ENCODE data around the gene DNAJB6. TPM values are rescaled to one million over a fixed set of nuclear protein-coding genes. Genes with fewer than 3 reads are reported as not detected.

Gene DNAJB6
- total and polyA plus RNA-seq, 2 donors (not counting 3 experiments of a cell fraction or from before 2014, with no cell fraction given) = 69.6 to 135 TPM

GRCh38 chr7:157441023-157441399 is 104.2 kb downstream of the DNAJB6 start:
- Histone ChIP-seq H3K36me3 (ENCODE audit: control insufficient read depth in 2 of 2, extremely low read depth in 1 of 2, insufficient read depth in 2 of 2, low read length in 2 of 2) (no peaks in the 10 kb centered on the region), H3K27ac (ENCODE audit: insufficient read depth, low read depth, low read length) (no peak overlapping the region), H3K9ac (replicated peaks; ENCODE audit: extremely low read depth, insufficient read depth, low read length) (no peak overlapping the region), H2AFZ (ENCODE audit: low read depth, low read length) (no peak overlapping the region), H3K79me2 (ENCODE audit: control insufficient read depth, insufficient read depth, low read length) (no peaks in the 10 kb centered on the region), H3K4me3 (replicated peaks in 1 of 3; ENCODE audit: insufficient read depth in 1 of 3, low read depth in 1 of 3, low read length in 3 of 3) (no peak overlapping the region), H3K4me1 (ENCODE audit: control insufficient read depth, extremely low read depth, insufficient read depth, low read length) (no peaks in the 10 kb centered on the region), H3K9me1 (replicated peaks; ENCODE audit: control insufficient read depth, extremely low read depth, insufficient read depth, low read length) (no peaks in the 10 kb centered on the region), H3K27me3 (ENCODE audit: control insufficient read depth in 2 of 2, insufficient read depth in 2 of 2, low read length in 2 of 2) (no peaks in the 10 kb centered on the region), H3K9me3 (replicated peaks; ENCODE audit: control insufficient read depth, insufficient read depth, low read length) (no peaks in the 10 kb centered on the region), H4K20me1 (replicated peaks; ENCODE audit: control insufficient read depth, extremely low read depth, insufficient read depth, low read length) (no peaks in the 10 kb centered on the region), H3K4me2 (ENCODE audit: insufficient read depth, low read length) (no peak overlapping the region)
- intact Hi-C loops (cut with micrococcal nuclease) (no loop called here), dilution Hi-C loops (cut with MboI; ENCODE audit: extremely low pct_ligation_motif_present, low sequenced_read_pairs) (no loop called here)
- BruUV-seq (replicated peaks) = no TSS peak
- TF ChIP-seq POLR2AphosphoS5 (IDR thresholded peaks at IDR 0.05; ENCODE audit: insufficient read depth, low read depth, low read length) (no peak), EZH2 (IDR thresholded peaks at IDR 0.05; ENCODE audit: borderline replicate concordance, low read depth, low read length, severe bottlenecking) (no peak), FOS (IDR thresholded peaks at IDR 0.05; ENCODE audit: borderline replicate concordance, insufficient read depth, low read length) (no peak), GATA2 (IDR thresholded peaks at IDR 0.05; ENCODE audit: insufficient read depth, insufficient read length, low read depth, low read length) (no peak), JUN (IDR thresholded peaks at IDR 0.05; ENCODE audit: borderline replicate concordance, insufficient read depth, insufficient read length, low read depth) (no peak), CTCF (IDR thresholded peaks at IDR 0.05; ENCODE audit: extremely low read depth in 1 of 2, insufficient read depth in 1 of 2, low read depth in 1 of 2, low read length in 2 of 2) (no peak), MYC (IDR thresholded peaks at IDR 0.05; ENCODE audit: low read depth, low read length) (no peak), POLR2A (IDR thresholded peaks at IDR 0.05; ENCODE audit: low read depth, low read length) (no peak)
- TF ChIP-seq, protein P1, sequence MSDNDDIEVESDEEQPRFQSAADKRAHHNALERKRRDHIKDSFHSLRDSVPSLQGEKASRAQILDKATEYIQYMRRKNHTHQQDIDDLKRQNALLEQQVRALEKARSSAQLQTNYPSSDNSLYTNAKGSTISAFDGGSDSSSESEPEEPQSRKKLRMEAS (IDR thresholded peaks at IDR 0.05; ENCODE audit: insufficient read depth, insufficient read length) = no peak
- CTCF ChIA-PET = no interaction called here
- FAIRE-seq (no peak), DNase-seq (ENCODE audit: low read depth, low spot score) (no peak)
- POLR2A ChIA-PET = no interaction called here
